GM21576 (cell line): Measurements from ENCODE around the gene APLP2.
"Not testable (repeated sequence)": the region's sequence is repeated elsewhere in the genome, so short reads cannot be mapped to it uniquely, and the experiment has no call there.

Experiments used
- ATAC-seq: cut with Tn5 transposase; IDR thresholded peaks from one replicate; pipeline ENCODE4 v1.9.1; 2021; ENCODE audit warnings: mild to moderate bottlenecking, moderate library complexity; ENCODE audit not compliant: unreplicated experiment

Gene APLP2

DNA sequence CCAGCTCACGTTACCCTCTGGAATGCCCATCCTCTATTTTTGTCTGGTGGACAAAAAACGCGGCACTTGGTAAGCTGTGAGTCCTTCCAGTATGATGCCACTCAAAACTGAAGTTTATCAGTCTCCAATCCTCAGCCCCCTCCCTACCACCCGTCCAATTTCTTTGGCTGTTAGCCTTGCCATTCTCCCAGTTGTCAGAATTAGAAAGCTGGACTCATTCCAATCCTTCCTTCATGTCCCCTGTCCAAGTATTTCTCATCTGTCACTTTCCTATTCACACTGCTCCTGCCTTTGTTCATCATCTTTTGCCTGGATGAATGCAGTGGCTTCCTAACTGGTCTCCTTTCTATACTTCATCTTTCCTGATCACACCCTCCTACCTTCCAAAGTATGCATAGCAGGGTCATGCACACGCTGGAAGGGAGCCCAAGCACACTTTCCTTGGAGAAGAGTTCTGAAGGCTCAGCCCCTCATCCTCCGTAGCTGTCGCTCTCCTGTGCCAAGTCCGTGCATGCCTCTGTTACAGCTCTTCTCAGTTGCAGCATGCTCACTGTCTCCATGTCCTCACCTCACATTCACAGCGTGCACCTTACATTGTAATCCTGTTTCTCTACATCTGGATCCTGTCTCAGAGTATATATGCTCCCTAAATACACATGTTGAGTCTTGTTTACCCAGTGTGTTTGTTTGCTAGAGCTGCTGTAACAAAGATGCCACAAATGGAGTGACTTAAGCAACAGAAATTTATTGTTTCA is 19.4 kb downstream of the APLP2 start:
- ATAC-seq = no peak

DNA sequence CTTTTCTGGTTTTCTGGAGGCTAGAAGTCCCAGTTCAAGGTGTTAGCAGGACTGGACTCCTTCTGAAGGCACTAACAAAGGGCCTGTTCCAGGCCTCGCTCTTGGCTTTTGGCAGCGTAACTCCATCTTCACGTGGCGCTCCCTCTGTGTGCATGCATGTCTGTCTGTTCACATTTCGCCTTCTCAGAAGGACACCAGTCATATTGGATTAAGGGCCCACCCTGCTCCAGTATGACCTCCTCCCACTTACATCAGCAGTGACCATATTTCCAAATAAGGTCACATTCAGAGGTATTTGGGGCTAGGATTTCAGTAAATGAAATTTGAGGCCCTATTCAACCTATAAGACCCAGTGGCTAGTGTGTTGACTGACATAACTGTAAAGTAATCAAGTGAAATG is 20.0 kb downstream of the APLP2 start:
- ATAC-seq = no peak

DNA sequence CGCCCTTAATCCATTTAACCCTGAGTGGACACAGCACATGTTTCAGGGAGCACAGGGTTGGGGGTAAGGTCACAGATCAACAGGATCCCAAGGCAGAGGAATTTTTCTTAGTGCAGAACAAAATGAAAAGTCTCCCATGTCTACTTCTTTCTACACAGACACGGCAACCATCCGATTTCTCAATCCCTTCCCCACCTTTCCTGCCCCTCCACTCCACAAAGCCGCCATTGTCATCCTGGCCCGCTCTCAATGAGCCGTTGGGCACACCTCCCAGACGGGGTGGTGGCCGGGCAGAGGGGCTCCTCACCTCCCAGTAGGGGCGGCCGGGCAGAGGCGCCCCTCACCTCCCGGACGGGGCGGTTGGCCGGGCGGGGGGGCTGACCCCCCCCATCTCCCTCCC is 20.8 kb downstream of the APLP2 start:
- not testable (repeated sequence) for ATAC-seq

DNA sequence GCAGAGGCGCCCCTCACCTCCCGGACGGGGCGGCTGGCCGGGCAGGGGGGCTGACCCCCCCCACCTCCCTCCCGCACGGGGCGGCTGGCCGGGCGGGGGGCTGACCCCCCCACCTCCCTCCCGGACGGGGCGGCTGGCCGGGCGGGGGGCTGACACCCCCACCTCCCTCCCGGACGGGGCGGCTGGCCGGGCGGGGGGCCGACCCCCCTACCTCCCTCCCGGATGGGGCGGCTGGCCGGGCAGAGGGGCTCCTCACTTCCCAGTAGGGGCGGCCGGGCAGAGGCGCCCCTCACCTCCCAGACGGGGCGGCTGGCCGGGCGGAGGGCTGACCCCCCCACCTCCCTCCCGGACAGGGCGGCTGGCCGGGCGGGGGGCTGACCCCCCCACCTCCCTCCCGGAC is 21.5 kb downstream of the APLP2 start:
- not testable (repeated sequence) for ATAC-seq

DNA sequence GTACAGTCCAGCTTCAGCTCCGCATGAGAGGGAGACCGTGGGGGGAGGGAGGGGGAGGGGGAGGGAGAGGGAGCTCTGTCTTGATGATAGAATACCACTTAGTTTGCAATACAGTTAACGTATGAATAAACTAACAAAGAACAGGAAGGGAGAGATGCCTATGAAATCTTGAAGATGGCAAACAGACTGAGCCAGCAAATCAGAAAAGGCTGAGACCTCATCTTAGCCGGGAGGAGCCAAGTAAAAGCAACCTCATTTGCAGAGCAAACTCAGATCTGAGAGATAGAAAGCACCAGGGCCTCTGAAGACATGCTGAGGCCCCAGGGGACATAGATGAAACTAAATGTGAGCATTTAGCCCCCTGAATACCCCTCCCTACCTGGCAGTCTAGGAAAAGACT is 23.0 kb downstream of the APLP2 start:
- ATAC-seq = no peak

DNA sequence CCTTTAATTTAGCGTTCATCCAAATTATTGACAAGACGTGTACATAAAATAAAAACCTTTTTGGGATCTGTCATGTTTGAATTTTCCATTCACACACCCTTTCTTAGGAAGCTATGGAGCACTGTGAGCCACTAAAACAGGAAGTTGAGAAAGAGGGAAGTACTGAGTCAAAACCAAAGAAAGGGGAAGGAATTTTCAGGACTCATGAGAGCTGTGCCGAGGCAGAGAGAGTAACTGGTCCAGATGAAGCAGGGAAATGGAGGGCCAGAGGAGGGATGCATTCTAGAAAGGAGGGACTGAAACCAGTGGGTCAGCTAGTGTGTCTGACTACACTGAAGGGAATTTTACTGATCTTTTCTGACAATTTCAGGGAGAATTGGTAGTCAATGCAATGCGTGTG is 24.9 kb downstream of the APLP2 start:
- no peak for ATAC-seq

DNA sequence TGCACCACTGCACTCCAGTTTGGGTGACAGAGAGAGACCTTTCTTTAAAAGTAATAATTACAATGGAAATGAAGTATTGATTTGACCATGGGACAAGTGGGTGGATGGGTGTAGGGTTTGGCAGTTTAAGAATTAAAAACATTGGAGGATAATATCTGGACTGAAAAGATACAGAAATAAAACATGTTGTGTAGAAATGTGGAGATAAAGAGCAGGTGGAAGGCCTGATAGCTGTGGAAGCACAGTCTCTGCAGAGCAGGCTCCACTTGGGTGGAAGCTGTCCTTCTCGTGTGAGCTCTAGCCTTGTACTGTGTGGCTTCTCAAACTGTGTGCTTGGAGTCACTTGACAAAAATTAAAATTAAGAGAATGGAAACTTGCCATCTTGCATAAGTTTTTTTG is 25.6 kb downstream of the APLP2 start:
- ATAC-seq = no peak

DNA sequence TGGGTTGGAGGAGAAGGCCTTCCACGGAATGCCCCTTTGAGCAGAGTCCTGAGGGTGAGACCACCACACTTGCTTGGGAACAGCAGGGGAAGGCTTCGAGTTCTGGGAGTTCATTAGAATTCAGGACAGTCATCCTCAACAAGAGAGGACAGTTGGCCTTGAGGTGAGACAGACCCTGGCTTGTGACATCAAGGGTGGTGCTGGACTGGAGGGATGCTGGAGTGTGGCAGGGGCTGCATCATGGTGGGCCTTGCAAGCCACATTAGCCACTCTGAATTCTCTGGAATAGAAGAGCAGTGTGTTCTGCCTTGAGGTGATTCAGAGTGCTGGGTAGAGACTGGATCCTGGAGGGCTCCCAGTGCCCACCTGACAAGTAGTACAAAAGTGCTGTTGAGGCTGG is 26.3 kb downstream of the APLP2 start:
- no peak for ATAC-seq

DNA sequence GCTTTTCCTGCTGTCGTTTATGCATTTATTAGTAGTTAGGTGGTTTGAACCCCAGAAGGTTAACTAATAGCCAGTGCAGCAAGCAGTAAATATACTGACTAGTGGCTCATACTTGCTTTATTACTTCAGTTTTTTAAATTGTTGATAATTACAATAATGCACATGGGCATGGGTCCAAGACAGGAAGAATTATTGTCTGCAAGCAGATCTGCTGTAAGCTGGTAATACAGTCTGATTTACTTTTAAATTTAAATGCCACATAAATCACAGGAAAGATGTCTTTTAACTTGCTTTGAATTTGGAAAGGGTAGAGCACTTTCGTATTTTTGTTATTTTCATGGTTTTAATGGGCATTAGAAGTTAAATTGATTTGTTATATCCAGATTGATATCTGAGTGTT is 27.1 kb downstream of the APLP2 start:
- no peak for ATAC-seq

DNA sequence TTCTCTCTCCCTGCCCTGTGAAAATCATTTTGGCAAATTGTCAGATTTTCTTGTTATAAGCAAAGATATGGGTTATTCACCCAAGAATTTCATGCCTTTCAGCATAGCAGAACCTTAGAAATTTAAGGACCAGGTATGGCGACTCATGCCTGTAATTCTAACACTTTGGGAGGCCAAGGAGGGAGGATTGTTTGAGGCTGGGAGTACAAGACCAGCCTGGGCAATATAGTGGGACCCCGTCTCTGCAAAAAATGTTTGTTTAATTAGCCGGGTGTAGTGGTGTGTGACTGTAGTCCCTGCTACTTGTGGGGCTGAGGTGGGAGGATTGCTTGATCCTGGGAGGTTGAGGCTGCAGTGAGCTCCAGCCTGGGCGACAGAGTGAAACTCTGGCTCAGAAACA is 27.6 kb downstream of the APLP2 start:
- ATAC-seq = no peak

DNA sequence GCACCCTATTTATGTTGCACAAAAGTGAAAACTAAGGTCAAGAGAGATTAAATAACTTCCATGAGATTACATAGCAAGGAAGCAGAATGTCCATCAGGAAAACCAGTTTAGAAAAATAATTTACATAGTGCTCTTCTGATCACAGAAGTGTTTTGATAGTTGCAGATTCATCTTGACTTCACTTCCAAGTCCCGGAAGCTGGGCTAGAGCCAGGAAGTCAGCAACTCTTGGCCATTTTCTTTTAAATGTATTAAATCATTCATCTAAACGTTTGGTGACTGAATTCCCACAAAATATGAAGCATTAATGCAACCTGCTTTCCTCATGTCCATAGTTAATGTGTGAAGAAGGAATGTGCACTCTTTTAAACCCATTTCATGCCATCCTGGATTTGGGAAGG is 29.7 kb downstream of the APLP2 start:
- no peak for ATAC-seq

DNA sequence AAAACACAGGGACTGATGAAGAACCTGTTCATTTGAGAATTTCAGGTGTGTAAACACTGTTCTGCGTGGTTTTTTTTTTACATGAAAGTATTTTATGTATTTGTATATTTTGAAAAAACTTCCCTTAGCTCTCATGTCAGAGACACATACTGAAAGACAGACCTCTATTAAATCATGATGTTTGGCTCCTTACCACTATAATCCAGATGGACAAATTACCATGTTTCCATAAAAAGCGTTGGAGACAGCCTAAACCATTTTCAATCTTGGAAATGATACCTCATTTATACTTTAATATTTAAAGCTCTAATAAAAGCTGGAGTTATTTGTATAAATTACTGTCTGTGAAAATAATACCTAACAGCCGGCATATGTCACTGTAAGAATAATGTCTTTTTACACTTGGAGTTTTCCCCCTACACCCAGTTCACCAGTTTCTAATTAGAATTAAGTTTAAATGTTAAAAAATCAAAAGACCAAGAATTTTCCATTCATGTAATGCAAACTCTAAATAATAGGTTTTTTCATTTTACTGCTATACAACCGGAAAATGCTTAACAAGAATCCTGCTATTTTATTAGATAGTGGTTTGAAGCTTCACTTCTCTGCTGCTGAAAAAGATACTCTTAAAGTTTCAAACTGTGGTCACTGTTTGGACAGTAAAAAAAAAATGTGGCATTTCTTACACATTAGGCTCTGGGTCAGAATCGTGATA is 30.8 kb downstream of the APLP2 start:
- ATAC-seq = no peak

DNA sequence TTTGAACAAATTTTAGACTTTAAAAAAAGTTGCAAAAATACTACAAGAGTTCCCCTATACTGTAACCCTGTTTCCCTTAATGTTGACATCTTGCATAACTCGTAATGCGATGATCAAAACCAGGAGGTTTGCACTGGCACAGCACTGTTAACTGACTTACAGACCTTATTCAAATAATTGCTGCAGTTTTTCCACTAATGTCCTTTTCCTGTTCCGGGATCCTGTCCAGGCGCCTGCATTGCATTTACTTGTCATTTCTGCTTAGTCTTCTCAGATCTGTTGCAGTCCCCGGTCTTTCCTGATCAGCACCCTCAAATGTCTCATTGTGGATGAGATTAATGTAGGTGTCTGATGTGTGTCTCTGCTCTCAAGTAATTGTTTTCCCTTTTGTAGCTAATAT is 32.0 kb downstream of the APLP2 start:
- ATAC-seq = no peak

DNA sequence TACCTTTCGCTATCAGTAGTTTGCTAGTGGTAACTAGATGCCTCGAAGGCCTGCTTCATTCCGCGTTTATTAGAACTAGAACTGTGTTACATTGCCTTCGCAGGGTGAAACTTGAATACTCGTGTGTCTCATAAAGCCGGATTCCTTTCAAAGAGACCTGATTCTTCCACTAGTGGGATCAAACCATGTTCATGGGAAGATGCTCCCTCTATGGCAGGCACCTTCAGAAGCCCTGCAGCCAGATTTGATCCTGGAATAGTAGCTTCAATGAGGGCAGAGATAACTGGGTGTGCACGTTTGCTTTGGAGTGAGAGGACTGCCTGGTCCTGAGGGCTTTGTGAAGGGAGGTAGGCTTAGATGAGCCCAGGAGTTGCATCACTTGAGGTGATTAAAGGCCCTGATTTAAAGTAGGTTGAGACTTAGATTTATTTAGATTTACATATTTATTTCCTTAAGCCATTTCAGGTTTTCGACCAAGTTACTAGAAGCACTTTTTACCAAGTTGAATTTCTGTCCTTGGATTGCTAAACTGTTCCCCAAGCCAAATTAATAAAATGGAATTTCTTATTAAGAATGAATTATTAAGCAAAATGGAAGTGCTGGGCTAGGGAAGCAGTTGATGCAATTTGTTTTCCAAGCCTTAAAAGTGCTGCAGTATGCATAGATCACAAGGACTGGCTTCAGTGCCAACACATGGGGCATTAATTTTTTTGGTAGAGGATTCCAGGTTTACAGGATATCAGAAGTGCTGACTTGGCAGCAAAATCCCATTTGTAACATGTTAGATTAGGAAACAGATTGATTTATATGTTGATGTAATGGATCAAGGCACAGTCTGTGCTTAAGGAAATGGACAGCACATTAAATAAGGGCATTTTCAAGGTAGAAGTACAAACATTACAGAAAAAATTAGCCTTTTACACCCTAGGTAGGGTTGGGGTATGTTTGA is 32.9 kb downstream of the APLP2 start:
- no peak for ATAC-seq

DNA sequence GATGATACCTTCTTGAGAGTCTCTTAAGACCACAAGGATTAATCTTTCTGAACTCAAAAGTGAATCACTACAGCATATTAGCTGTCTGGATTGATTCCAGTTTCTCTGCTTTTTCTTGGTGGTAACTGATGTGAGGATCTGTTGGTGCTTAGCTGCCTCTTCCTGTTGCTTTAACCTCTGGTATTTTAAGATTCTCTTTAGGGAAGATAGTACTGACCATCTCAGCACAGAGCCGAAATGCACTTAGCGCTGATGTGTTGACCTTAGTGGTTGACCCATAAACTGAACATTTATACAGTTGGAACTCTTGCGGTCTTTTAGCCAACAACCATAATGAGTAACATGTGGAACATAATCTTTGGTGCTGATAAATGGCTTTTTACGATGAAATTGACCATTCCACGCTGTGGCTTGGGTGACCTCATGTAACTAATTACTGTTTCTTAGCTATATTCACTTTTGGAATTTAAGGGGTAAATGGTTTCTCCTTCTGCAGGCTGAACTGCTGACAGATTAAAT is 33.7 kb downstream of the APLP2 start:
- ATAC-seq = no peak

DNA sequence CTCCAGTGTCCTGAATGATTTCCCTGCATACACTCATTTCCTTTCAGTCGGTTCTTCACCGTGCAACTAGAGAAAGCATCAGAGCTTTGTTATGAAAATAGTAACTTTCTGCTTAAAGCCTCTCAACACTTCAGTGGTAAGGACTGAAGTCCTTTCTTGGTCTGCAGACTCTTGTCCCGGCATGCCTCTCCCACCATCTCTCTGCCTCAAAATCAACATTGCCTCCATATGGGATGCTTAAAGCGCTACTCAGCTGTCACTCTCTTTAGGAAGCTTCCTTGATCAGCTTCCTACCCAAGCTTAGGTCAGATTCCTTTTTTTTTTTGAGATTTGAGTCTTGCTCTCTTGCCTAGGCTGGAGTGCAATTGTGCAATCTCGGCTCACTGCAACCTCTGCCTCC is 36.7 kb downstream of the APLP2 start:
- ATAC-seq = no peak

DNA sequence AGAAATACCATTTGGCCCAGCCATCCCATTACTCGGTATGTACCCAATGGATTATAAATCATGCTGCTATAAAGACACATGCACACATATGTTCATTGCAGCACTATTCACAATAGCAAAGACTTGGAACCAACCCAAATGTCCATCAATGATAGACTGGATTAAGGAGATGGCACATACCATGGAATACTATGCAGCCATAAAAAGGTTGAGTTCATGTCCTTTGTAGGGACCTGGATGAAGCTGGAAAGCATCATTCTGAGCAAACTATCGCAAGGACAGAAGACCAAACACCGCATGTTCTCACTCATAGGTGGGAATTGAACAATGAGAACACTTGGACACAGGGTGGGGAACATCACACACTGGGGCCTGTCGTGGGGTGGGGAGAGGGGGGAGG is 39.0 kb downstream of the APLP2 start:
- ATAC-seq = not testable (repeated sequence)

DNA sequence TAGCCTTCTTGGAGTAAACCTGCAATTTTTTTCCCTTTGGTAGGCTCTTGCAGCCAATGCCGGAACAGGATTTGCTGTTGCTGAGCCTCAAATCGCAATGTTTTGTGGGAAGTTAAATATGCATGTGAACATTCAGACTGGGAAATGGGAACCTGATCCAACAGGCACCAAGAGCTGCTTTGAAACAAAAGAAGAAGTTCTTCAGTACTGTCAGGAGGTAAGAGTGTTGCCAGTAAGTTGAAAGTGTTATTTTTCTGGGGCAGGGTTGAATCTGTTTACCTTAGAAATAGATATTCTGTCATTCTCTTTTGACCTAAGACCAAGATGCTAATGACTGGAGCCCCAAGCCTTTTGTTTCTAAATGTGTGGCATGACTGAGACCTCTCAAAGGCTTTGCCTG is 39.7 kb downstream of the APLP2 start:
- ATAC-seq = no peak

DNA sequence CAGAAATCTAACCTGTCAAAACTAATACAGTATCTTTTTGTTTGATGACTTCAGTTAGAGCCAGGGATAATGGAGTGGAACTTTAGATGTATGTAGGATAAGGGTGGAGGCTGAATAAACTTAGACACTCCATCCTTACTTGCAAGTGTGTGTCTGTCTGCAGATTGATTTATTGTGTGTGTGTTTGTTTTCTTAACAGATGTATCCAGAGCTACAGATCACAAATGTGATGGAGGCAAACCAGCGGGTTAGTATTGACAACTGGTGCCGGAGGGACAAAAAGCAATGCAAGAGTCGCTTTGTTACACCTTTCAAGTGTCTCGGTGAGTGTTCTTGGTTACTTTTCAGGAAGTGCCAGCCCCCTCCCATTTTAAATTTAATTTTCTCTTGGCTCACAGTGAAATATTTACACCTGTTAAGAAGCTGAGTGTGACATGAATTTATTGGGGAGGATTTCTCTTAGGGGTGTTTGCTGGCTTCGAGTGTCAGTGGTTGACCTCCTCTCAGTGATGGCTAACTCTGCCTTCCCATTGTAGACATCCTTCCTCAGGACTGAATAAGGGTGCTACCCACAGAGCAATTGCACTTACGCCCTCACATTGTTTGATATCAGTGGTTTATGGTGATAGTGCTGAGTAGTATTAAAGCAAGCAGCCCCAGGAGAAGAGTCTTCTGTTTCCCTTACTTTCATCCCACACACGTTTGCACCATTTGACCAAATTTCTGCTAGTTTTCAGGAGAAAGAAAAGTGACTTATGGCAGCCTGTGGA is 40.8 kb downstream of the APLP2 start:
- no peak for ATAC-seq

DNA sequence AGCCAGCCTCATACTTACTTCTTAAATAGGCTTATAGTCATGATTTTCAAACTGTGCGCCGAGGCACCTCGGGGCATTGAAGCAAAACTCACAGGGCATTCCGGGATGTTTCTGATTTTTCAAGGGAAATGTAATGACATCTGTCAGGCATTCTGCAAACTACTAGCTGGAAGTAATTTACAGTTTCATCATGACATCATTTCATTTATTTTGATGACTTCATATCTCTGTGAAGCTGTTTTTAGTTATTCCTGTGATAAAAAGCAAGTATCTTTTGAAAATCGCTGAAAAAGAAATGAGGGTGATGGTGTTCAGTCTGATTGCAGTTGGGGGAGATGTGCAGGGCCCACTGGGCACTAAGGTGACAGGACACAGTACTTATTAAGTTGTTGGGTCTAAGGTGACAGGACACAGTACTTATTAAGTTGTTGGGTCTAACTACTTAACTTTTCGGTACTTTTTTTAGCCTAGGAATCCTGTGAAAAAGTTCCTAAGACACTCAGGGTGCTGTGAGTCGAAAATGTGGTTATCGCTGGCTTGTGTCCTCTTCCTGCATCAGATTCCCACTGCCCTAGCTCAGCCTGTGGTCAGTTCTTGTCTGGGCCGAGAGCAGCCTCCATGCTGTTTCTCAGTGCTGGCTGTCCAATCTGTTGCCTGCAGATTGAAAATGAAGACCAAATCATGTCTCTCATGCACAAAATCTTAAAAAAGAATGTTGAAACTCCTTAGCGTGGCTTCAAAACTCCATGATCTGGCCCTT is 42.6 kb downstream of the APLP2 start:
- no peak for ATAC-seq
